Measurements from ENCODE around the gene EHD3.

EHD3 gene

DNA sequence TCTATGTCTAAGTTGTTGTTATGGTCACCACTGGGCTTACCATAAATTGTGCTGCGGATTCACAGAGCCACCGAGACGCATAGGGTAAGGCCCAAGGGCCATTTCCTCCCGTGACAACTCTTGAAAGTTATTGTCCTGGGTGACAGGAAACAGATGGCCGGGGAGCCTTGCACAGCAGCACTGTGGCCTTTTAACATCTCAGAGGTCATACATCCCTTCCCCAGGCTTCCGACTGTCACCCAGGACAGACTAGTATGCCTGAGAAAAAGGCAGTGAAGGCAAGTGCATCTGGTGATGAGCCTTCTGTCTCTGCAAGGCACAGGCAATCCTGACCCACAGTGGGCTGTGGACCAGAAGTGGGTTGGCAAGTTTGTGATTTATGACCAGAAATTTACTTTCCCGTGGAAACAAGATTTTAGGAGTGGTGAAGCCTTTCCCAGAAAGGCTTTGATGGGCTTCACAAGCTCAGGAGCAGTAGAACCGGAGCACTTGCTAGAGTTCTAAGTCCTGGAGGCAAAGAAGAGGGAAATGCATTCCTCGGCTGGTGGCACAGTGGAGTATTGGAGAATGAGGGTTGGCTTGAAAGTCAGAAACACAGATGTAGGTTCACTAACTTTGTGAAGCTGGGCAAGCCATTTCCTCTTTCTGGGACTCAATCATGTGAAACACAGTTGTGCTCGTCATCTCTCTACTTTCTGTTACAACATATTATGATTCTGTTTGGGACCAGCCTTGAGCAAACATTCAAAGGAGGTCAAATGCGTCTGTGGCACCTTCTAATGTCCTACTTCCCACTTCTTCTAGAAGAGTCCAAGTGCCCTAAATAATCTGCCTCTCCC is 14.6 kb upstream of the EHD3 start:
- Histone ChIP-seq H2AFZ (ENCODE audit: low read length) (peak overlapping the region; percentile 68), H3K27me3 (replicated peaks; ENCODE audit: insufficient read depth, low read length) (no peaks in the 10 kb centered on the region), H3K9me3 (replicated peaks; ENCODE audit: insufficient read depth, low read length) (no peaks in the 10 kb centered on the region), H3K36me3 (replicated peaks; ENCODE audit: insufficient read depth, low read length) (no peaks in the 10 kb centered on the region), H3K9me2 (replicated peaks; ENCODE audit: insufficient read depth, low read length) (no peaks in the 10 kb centered on the region), H3K4me1 (ENCODE audit: low read length) (peaks cover 60% of the 10 kb centered on the region), H3K79me2 (ENCODE audit: low read length) (no peaks in the 10 kb centered on the region), H3K9ac (ENCODE audit: low read length) (peak overlapping the region; percentile 39; the same call in 1 of the 2 replicates), H3K4me3 (ENCODE audit: low read length) (no peak overlapping the region; the same call in 1 of the 2 replicates), H3F3A (ENCODE audit: insufficient read depth, low read length) (peaks cover 51% of the 10 kb centered on the region), H3K27ac (ENCODE audit: low read length) (peak overlapping the region; percentile 90), H3K4me2 (ENCODE audit: low read depth, low read length) (peak overlapping the region; percentile 59), H4K20me1 (ENCODE audit: insufficient read depth, low read length) (no peaks in the 10 kb centered on the region)
- TF ChIP-seq EZH2phosphoT487 (IDR thresholded peaks at IDR 0.05; ENCODE audit: low read length) (no peak), CTCF (IDR thresholded peaks at IDR 0.05; ENCODE audit: low read length) (no peak), EZH2 (optimal IDR thresholded peaks at IDR 0.05; ENCODE audit: low read depth, low read length) (no peak)
- peak; percentile 59 for DNase-seq

DNA sequence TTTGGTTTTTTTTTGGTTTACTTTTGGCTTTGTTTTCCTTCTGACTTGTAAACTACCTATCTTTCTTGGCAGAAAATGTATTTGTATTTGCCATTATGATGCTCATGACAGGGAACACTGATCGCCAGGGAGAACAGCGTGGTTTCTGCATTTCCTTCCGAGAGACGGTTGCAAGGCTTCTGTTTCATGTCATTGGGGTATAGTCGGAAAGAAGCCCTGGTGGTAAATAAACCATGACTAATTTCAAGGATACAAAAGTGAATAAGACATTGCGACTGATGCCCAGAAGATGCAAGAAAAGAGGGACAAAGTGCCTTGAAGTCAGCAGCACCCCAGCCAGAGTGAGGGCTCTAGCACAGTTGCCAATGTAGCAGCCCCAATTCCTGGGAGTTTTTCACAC is 12.4 kb upstream of the EHD3 start:
- no peak for TF ChIP-seq CTCF (IDR thresholded peaks at IDR 0.05; ENCODE audit: low read length)
- TF ChIP-seq EZH2 (optimal IDR thresholded peaks at IDR 0.05; ENCODE audit: low read depth, low read length): no peak
- no peak for TF ChIP-seq EZH2phosphoT487 (IDR thresholded peaks at IDR 0.05; ENCODE audit: low read length)
- Histone ChIP-seq H4K20me1 (ENCODE audit: insufficient read depth, low read length) (no peaks in the 10 kb centered on the region), H3K79me2 (ENCODE audit: low read length) (no peaks in the 10 kb centered on the region), H3F3A (ENCODE audit: insufficient read depth, low read length) (peaks cover 31% of the 10 kb centered on the region), H3K9me3 (replicated peaks; ENCODE audit: insufficient read depth, low read length) (no peaks in the 10 kb centered on the region), H3K4me2 (ENCODE audit: low read depth, low read length) (no peak overlapping the region), H3K9ac (ENCODE audit: low read length) (no peak overlapping the region), H3K27ac (ENCODE audit: low read length) (no peak overlapping the region), H3K4me1 (ENCODE audit: low read length) (peaks cover 38% of the 10 kb centered on the region), H3K4me3 (ENCODE audit: low read length) (no peak overlapping the region), H3K27me3 (replicated peaks; ENCODE audit: insufficient read depth, low read length) (no peaks in the 10 kb centered on the region), H3K9me2 (replicated peaks; ENCODE audit: insufficient read depth, low read length) (no peaks in the 10 kb centered on the region), H3K36me3 (replicated peaks; ENCODE audit: insufficient read depth, low read length) (no peaks in the 10 kb centered on the region), H2AFZ (ENCODE audit: low read length) (no peak overlapping the region)
- no peak for DNase-seq

GRCh38 chr2:31222071-31222470 is 11.9 kb upstream of the EHD3 start:
- Histone ChIP-seq H3K9me3 (replicated peaks; ENCODE audit: insufficient read depth, low read length) (no peaks in the 10 kb centered on the region), H3F3A (ENCODE audit: insufficient read depth, low read length) (peaks cover 26% of the 10 kb centered on the region), H3K27ac (ENCODE audit: low read length) (no peak overlapping the region), H3K4me3 (ENCODE audit: low read length) (no peak overlapping the region), H2AFZ (ENCODE audit: low read length) (no peak overlapping the region), H3K4me2 (ENCODE audit: low read depth, low read length) (no peak overlapping the region), H3K79me2 (ENCODE audit: low read length) (no peaks in the 10 kb centered on the region), H3K4me1 (ENCODE audit: low read length) (peaks cover 33% of the 10 kb centered on the region), H3K9me2 (replicated peaks; ENCODE audit: insufficient read depth, low read length) (no peaks in the 10 kb centered on the region), H3K36me3 (replicated peaks; ENCODE audit: insufficient read depth, low read length) (no peaks in the 10 kb centered on the region), H3K9ac (ENCODE audit: low read length) (no peak overlapping the region), H3K27me3 (replicated peaks; ENCODE audit: insufficient read depth, low read length) (no peaks in the 10 kb centered on the region), H4K20me1 (ENCODE audit: insufficient read depth, low read length) (no peaks in the 10 kb centered on the region)
- peak; percentile 6 for DNase-seq
- no peak for TF ChIP-seq EZH2 (optimal IDR thresholded peaks at IDR 0.05; ENCODE audit: low read depth, low read length)
- no peak for TF ChIP-seq CTCF (IDR thresholded peaks at IDR 0.05; ENCODE audit: low read length)
- TF ChIP-seq EZH2phosphoT487 (IDR thresholded peaks at IDR 0.05; ENCODE audit: low read length): no peak

All from MM.1S (cell line).